MM.1S (cell line): ENCODE measurements around the gene DNAJB8.

Source experiments
- DNase-seq: peaks from one replicate; pipeline ENCODE4 v3.0.0-alpha.2; 2015
- H2AFZ ChIP-seq: fragments of 300-600 bp; sonication (generic); 2 replicates; pipeline ENCODE4 v1.6.0; 2016; ENCODE audit warnings: antibody characterized with exemption, low read length
- H3F3A ChIP-seq: fragments of 300-600 bp; sonication (generic); 2 replicates; pipeline ENCODE4 v1.6.1; 2016; ENCODE audit warnings: mild to moderate bottlenecking, antibody characterized with exemption, low read length, moderate library complexity, mixed read lengths; ENCODE audit not compliant: insufficient read depth
- H3K27ac ChIP-seq: fragments of 300-600 bp; sonication (generic); 2 replicates; pipeline ENCODE4 v1.5.1; 2016; ENCODE audit warnings: mild to moderate bottlenecking, low read length
- H3K27me3 ChIP-seq: fragments of 300-600 bp; sonication (generic); replicated peaks from 2 replicates; pipeline ENCODE4 v1.6.0; 2016; ENCODE audit warnings: low read length; ENCODE audit not compliant: insufficient read depth
- H3K36me3 ChIP-seq: fragments of 300-600 bp; sonication (generic); replicated peaks from 2 replicates; pipeline ENCODE4 v1.6.1; 2016; ENCODE audit warnings: mild to moderate bottlenecking, low read length, mixed read lengths; ENCODE audit not compliant: insufficient read depth
- H3K4me1 ChIP-seq: fragments of 300-600 bp; sonication (generic); 2 replicates; pipeline ENCODE4 v1.6.1; 2016; ENCODE audit warnings: low read length, mixed read lengths
- H3K4me2 ChIP-seq: fragments of 300-600 bp; sonication (generic); 2 replicates; pipeline ENCODE4 v1.6.0; 2016; ENCODE audit warnings: low read depth, low read length
- H3K4me3 ChIP-seq: fragments of 300-600 bp; sonication (generic); 2 replicates; pipeline ENCODE4 v1.5.1; 2016; ENCODE audit warnings: low read length, mixed read lengths
- H3K79me2 ChIP-seq: fragments of 300-600 bp; sonication (generic); 2 replicates; pipeline ENCODE4 v1.6.1; 2016; ENCODE audit warnings: mixed run types, low read length, mixed read lengths
- H3K9ac ChIP-seq: fragments of 300-600 bp; sonication (generic); 2 replicates; pipeline ENCODE4 v1.6.1; 2016; ENCODE audit warnings: low read length, mixed read lengths
- H3K9me2 ChIP-seq: fragments of 300-600 bp; sonication (generic); replicated peaks from 2 replicates; pipeline ENCODE4 v1.6.1; 2016; ENCODE audit warnings: mild to moderate bottlenecking, low read length, mixed read lengths; ENCODE audit not compliant: insufficient read depth
- H3K9me3 ChIP-seq: fragments of 300-600 bp; sonication (generic); replicated peaks from 2 replicates; pipeline ENCODE4 v1.6.1; 2016; ENCODE audit warnings: mild to moderate bottlenecking, low read length, mixed read lengths; ENCODE audit not compliant: insufficient read depth
- H4K20me1 ChIP-seq: fragments of 300-600 bp; sonication (generic); 2 replicates; pipeline ENCODE4 v1.6.1; 2016; ENCODE audit warnings: mild to moderate bottlenecking, low read length, moderate library complexity, mixed read lengths; ENCODE audit not compliant: insufficient read depth
- CTCF ChIP-seq: fragments of 300-600 bp; sonication (generic); IDR thresholded peaks from 2 replicates; pipeline ENCODE4 v1.5.1; 2016; ENCODE audit warnings: antibody characterized with exemption, low read length, mixed read lengths
- EZH2 ChIP-seq: fragments of 300-600 bp; sonication (generic); optimal IDR thresholded peaks from 2 replicates; pipeline ENCODE3; 2017; ENCODE audit warnings: low read depth, mild to moderate bottlenecking, antibody characterized with exemption, low read length, mixed read lengths
- EZH2phosphoT487 ChIP-seq: fragments of 300-600 bp; sonication (generic); IDR thresholded peaks from 2 replicates; pipeline ENCODE4 v1.6.1; 2018; ENCODE audit warnings: antibody characterized with exemption, low read length

DNAJB8 gene

GRCh38 chr3:128469556-128469955 is 2.9 kb upstream of the DNAJB8 start:
- H3K27ac ChIP-seq = no peak overlapping the region

GRCh38 chr3:128468791-128469527 is 2.3 kb upstream of the DNAJB8 start:
- no peak for DNase-seq
- H3K4me3 ChIP-seq = no peak overlapping the region
- no peaks in the 10 kb centered on the region for H3K36me3 ChIP-seq
- H2AFZ ChIP-seq = no peak overlapping the region
- TF ChIP-seq EZH2 (no peak), CTCF (no peak), EZH2phosphoT487 (no peak)
- no peaks in the 10 kb centered on the region for H4K20me1 ChIP-seq
- H3K4me2 ChIP-seq = no peak overlapping the region
- H3K9me2 ChIP-seq = no peaks in the 10 kb centered on the region
- no peaks in the 10 kb centered on the region for H3K79me2 ChIP-seq
- peaks cover 94% of the 10 kb centered on the region for H3K27me3 ChIP-seq
- no peaks in the 10 kb centered on the region for H3K4me1 ChIP-seq
- no peaks in the 10 kb centered on the region for H3K9me3 ChIP-seq
- no peaks in the 10 kb centered on the region for H3F3A ChIP-seq
- H3K27ac ChIP-seq = no peak overlapping the region
- no peak overlapping the region for H3K9ac ChIP-seq

More at GRCh38 chr3:128469556-128469955, 2.9 kb upstream of the DNAJB8 start:
- no peaks in the 10 kb centered on the region for H4K20me1 ChIP-seq
- H3K9me3 ChIP-seq = no peaks in the 10 kb centered on the region
- peaks cover 94% of the 10 kb centered on the region for H3K27me3 ChIP-seq
- no peak overlapping the region for H3K9ac ChIP-seq
- no peak for DNase-seq
- TF ChIP-seq EZH2 (no peak), CTCF (no peak), EZH2phosphoT487 (no peak)
- no peaks in the 10 kb centered on the region for H3K9me2 ChIP-seq
- no peaks in the 10 kb centered on the region for H3K4me1 ChIP-seq
- H2AFZ ChIP-seq = no peak overlapping the region
- no peaks in the 10 kb centered on the region for H3K36me3 ChIP-seq
- H3K79me2 ChIP-seq = no peaks in the 10 kb centered on the region
- H3K4me3 ChIP-seq = no peak overlapping the region
- H3K4me2 ChIP-seq = no peak overlapping the region
- H3F3A ChIP-seq = no peaks in the 10 kb centered on the region

GRCh38 chr3:128468285-128468790 is 1.6 kb upstream of the DNAJB8 start:
- Histone ChIP-seq H3K4me2 (no peak overlapping the region), H3K4me3 (no peak overlapping the region), H3K79me2 (no peaks in the 10 kb centered on the region), H3K36me3 (no peaks in the 10 kb centered on the region), H3K27me3 (peaks cover 94% of the 10 kb centered on the region), H3K27ac (no peak overlapping the region), H3K4me1 (no peaks in the 10 kb centered on the region), H4K20me1 (no peaks in the 10 kb centered on the region), H3K9me3 (no peaks in the 10 kb centered on the region), H3K9me2 (no peaks in the 10 kb centered on the region), H2AFZ (no peak overlapping the region), H3K9ac (no peak overlapping the region), H3F3A (no peaks in the 10 kb centered on the region)
- no peak for TF ChIP-seq EZH2
- TF ChIP-seq CTCF = no peak
- TF ChIP-seq EZH2phosphoT487 = no peak
- DNase-seq = no peak
